DLD1 (cell line): ENCODE data around the gene RAX.

Experiments
- in situ Hi-C: cut with HindIII; loops from 2 replicates; pipeline ENCODE4 v1.10.0; 2017; ENCODE audit warnings: low sequenced_read_pairs

Gene RAX

GRCh38 chr18:59249199-59249774 is 24.0 kb downstream of the RAX start:
- in situ Hi-C loops = no loop called here

- in situ Hi-C loops = no loop called here
These were observed 26.5 kb downstream of the RAX start for GRCh38 chr18:59246796-59247195.

- in situ Hi-C loops = no loop called here
These were observed 30.3 kb downstream of the RAX start for GRCh38 chr18:59242906-59243305.

GRCh38 chr18:59239642-59240041 is 33.6 kb downstream of the RAX start:
- in situ Hi-C loops = no loop called here

DNA sequence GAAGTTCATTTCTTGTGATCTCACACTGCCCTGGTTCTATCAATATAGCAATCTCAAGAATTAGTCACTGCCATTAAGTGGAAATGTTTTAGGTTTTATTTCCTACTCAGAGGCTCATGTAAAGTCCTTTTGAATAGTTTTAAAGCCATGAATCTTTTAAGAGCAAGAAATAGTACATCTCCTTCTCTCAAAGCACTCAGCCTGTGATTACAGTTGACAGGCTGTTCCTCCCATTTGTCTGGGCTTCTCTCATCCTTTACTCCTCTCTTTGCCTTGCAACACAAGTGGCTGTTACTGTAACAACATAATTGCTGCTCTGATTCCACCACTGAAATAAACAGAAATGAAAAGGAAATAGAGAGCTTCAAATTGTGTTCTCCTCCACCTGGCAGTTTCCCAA is 34.9 kb downstream of the RAX start:
- in situ Hi-C loops = no loop called here

DNA sequence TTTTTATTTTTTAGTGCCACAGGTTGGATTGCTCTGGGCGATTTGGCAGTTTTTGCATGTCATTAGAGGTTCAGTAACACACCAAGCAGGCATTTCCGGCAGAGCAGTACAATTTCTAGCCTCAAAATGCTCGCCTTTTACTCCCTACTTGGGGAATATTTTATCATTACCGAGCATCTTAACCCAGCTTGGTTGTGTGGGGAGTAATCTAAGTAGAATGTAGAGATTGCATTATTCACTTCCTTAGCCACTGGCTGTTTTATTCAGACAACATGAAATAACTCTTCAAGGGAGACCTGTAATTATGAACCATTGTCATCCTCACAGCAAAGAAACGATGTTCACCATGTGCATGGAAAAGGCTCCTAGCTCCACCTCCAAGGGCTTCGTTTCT is 40.2 kb downstream of the RAX start:
- in situ Hi-C loops = no loop called here

GRCh38 chr18:59232309-59233016 is 40.8 kb downstream of the RAX start:
- in situ Hi-C loops = no loop called here

GRCh38 chr18:59231877-59232276 is 41.4 kb downstream of the RAX start:
- in situ Hi-C loops = no loop called here

- in situ Hi-C loops = no loop called here
These were observed 42.1 kb downstream of the RAX start for GRCh38 chr18:59231114-59231513.

- in situ Hi-C loops = no loop called here
These were observed 43.4 kb downstream of the RAX start for GRCh38 chr18:59229701-59230443.

DNA sequence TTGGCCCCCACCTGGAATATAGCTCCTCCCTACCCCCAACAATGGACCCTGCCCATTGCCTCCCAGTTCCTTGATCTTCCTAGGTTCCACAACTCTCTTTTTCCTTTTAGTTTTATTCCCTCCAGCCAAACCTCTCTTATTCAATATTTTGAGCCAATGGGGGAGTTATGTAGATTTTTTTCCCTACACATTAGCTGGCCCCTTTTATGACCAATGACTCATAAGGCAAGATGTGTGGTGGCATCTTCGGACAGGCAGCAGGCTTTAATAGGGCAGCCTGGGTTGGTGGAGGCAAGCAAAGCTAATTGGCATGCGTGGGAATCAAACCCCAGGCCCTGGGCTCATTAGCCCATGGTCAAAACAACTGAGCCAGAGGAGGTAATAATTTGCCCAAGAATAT is 44.1 kb downstream of the RAX start:
- in situ Hi-C loops = no loop called here

DNA sequence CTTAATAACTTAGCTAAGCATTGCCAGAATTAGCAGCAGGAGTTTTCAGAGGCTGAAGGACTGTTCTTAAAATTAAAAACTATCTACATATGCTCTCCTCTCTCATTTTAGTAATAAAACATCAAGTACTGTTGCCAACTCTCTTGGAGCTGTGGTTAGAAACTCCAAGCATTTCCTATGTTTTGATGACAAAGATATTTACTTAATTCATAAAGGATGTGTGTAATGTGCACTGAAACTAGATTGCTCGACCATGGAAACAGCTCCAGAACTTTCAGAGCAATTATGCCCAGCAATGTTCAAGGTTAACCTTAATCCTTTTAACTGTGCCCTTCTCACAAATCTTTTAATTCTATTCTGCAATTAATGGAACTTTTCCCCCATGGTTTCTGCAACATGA is 44.9 kb downstream of the RAX start:
- in situ Hi-C loops = no loop called here

GRCh38 chr18:59222341-59222740 is 50.9 kb downstream of the RAX start:
- in situ Hi-C loops = no loop called here

- in situ Hi-C loops = no loop called here
These were observed 52.2 kb downstream of the RAX start for GRCh38 chr18:59220784-59221765.

GRCh38 chr18:59220164-59220783 is 53.0 kb downstream of the RAX start:
- in situ Hi-C loops = no loop called here

DNA sequence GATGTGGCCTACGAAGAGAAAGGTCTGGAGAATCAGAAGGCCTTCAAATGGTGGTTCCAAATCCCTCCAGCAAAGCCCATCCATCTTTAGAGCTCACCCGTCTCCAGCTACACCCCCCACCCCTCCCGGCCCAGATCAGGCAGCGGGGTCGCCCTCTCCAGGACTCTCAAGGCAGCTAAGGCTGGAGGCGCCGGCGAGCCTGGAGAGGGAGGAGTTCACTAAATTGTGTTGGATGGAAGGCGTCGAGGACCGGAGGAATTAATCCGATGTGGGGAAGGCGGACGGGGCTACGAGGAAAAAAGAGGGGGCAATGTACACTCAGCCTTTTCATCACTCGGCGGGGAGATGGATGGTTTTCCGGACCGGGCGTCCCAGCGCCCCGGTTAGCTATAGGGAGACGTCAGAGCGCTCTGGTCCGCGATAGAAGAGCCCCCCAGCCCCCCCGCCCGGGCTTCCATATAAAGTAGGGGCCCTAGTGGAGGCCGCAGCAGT is 53.5 kb downstream of the RAX start, which contains the start of gene GRP:
GRP (plus strand) TSS at position 487 of the 492 bp plus-strand sequence. CDS start 108 bp downstream, outside the sequence.
- in situ Hi-C loops = no loop called here

GRCh38 chr18:59218018-59218417 is 55.2 kb downstream of the RAX start:
- in situ Hi-C loops = no loop called here
